ENCODE data around the gene SALL4. TPM values are rescaled to one million over a fixed set of nuclear protein-coding genes. Genes with fewer than 3 reads are reported as not detected.
"Not testable (repeated sequence)": the region's sequence is repeated elsewhere in the genome, so short reads cannot be mapped to it uniquely, and the experiment has no call there.

Gene SALL4
- total RNA-seq, 1 donor from 2014 or later, result 65.4 TPM

GRCh38 chr20:51767867-51768758 is 34.2 kb downstream of the SALL4 start, which contains the start of gene ATP9A:
Gene ATP9A, minus strand, starts transcription at chr20:51768390. Its CDS starts 21 bp downstream, at chr20:51768369.
- peak; percentile 38 for DNase-seq (ENCODE audit: low spot score)
- Mint-ChIP-seq H3K4me3 (ENCODE audit: unreplicated experiment) (peak within 1 kb of the TSS; percentile 93), H3K4me1 (ENCODE audit: unreplicated experiment) (peaks cover 12% of the 10 kb centered on the region), H3K27ac (ENCODE audit: unreplicated experiment) (peak within 1 kb of the TSS; percentile 71), H3K9me3 (ENCODE audit: unreplicated experiment) (peaks cover 4% of the 10 kb centered on the region), H3K27me3 (ENCODE audit: unreplicated experiment) (peaks cover 7% of the 10 kb centered on the region), H3K36me3 (ENCODE audit: low read depth, unreplicated experiment) (peaks cover 7% of the 10 kb centered on the region)
- TF ChIP-seq CTCF (IDR thresholded peaks at IDR 0.05; ENCODE audit: unreplicated experiment), result peak; percentile 21

GRCh38 chr20:51766994-51767866 is 35.1 kb downstream of the SALL4 start:
- Mint-ChIP-seq H3K27ac (ENCODE audit: unreplicated experiment) (peak overlapping the region; percentile 18), H3K36me3 (ENCODE audit: low read depth, unreplicated experiment) (peaks cover 7% of the 10 kb centered on the region), H3K27me3 (ENCODE audit: unreplicated experiment) (peaks cover 7% of the 10 kb centered on the region), H3K4me3 (ENCODE audit: unreplicated experiment) (peak overlapping the region; percentile 92), H3K9me3 (ENCODE audit: unreplicated experiment) (peaks cover 4% of the 10 kb centered on the region), H3K4me1 (ENCODE audit: unreplicated experiment) (peaks cover 12% of the 10 kb centered on the region)
- DNase-seq (ENCODE audit: low spot score), result peak; percentile 59
- peak; percentile 66 for TF ChIP-seq CTCF (IDR thresholded peaks at IDR 0.05; ENCODE audit: unreplicated experiment)

GRCh38 chr20:51765381-51765780 is 36.9 kb downstream of the SALL4 start:
- not testable (repeated sequence) for DNase-seq (ENCODE audit: low spot score); H3K36me3 Mint-ChIP-seq (ENCODE audit: low read depth, unreplicated experiment); H3K9me3 Mint-ChIP-seq (ENCODE audit: unreplicated experiment); H3K27me3 Mint-ChIP-seq (ENCODE audit: unreplicated experiment); H3K27ac Mint-ChIP-seq (ENCODE audit: unreplicated experiment); H3K4me3 Mint-ChIP-seq (ENCODE audit: unreplicated experiment)
- H3K4me1 Mint-ChIP-seq (ENCODE audit: unreplicated experiment), result peaks cover 21% of the 10 kb centered on the region

- DNase-seq (ENCODE audit: low spot score), result no peak
- no peak overlapping the region for H3K27ac Mint-ChIP-seq (ENCODE audit: unreplicated experiment)
- H3K4me3 Mint-ChIP-seq (ENCODE audit: unreplicated experiment), result no peak overlapping the region
- peaks cover 4% of the 10 kb centered on the region for H3K27me3 Mint-ChIP-seq (ENCODE audit: unreplicated experiment)
- peaks cover 4% of the 10 kb centered on the region for H3K9me3 Mint-ChIP-seq (ENCODE audit: unreplicated experiment)
- TF ChIP-seq CTCF (IDR thresholded peaks at IDR 0.05; ENCODE audit: unreplicated experiment), result no peak
- H3K4me1 Mint-ChIP-seq (ENCODE audit: unreplicated experiment), result peaks cover 13% of the 10 kb centered on the region
- peaks cover 5% of the 10 kb centered on the region for H3K36me3 Mint-ChIP-seq (ENCODE audit: low read depth, unreplicated experiment)
Measured at GRCh38 chr20:51763965-51764602, 38.2 kb downstream of the SALL4 start.

- peaks cover 9% of the 10 kb centered on the region for H3K4me1 Mint-ChIP-seq (ENCODE audit: unreplicated experiment)
- no peaks in the 10 kb centered on the region for H3K36me3 Mint-ChIP-seq (ENCODE audit: low read depth, unreplicated experiment)
- DNase-seq (ENCODE audit: low spot score), result no peak
- TF ChIP-seq CTCF (IDR thresholded peaks at IDR 0.05; ENCODE audit: unreplicated experiment), result no peak
- peak overlapping the region; percentile 61 for H3K27ac Mint-ChIP-seq (ENCODE audit: unreplicated experiment)
- no peak overlapping the region for H3K4me3 Mint-ChIP-seq (ENCODE audit: unreplicated experiment)
- H3K9me3 Mint-ChIP-seq (ENCODE audit: unreplicated experiment), result no peaks in the 10 kb centered on the region
- H3K27me3 Mint-ChIP-seq (ENCODE audit: unreplicated experiment), result no peaks in the 10 kb centered on the region
Measured at GRCh38 chr20:51760905-51761546, 41.3 kb downstream of the SALL4 start.
